Heart left ventricle (tissue), 13 donors: ENCODE results near the gene SH3YL1.

Source experiments
- CTCF ChIP-seq, 12 donors: fragments of 200-600 bp; sonication (generic) in 4 of 12; IDR thresholded peaks; one replicate each; pipeline versions ENCODE4 v1.5.0 to v1.8.0; 2018 to 2022; ENCODE audit warnings: antibody characterized with exemption in 12 of 12, mild to moderate bottlenecking in 5 of 12
- POLR2A ChIP-seq, 2 donors: fragments of 450-650 bp; IDR thresholded peaks; one replicate each; pipeline ENCODE4 v1.6.1; 2017; ENCODE audit warnings: antibody characterized with exemption in 2 of 2, mild to moderate bottlenecking in 2 of 2, moderate library complexity in 2 of 2
- donor health status: ischemic (EF 13 %, LVEDD 7.1; RV severe dilation, severe dysfunction).
- donor health status: DM: no; HTN: yes; CAD: no.
- donor health status: DM: no; HTN: no; CAD: no.
- donor health status: ischemic (EF 25% LVEDD 6.9; RV normal size, moderate dysfunction).
- donor health status: ischemic (EF 25% LVEDD 5.7; RV mildly dilated, moderate dysfunction).
- donor health status: ischemic (EF 35%, LVEDD 5.7; RV mildly dilated, moderate dysfunction).
- donor health status: nonischemic (EF 11% LVEDD 7.7; RV severe dilation, severe dysfunction).
- donor health status: DM: yes; HTN: yes; CAD: no.
- donor health status: PGD.
- donor health status: ischemic (EF 29% LVEDD 5.4; RV normal size, mild dysfunction).
- donor health status: nonischemic (EF 23%, LVEDD 6.1; RV moderate dilation, normal function).

- TF ChIP-seq POLR2A (IDR thresholded peaks at IDR 0.05) (no peak), CTCF (IDR thresholded peaks at IDR 0.05) (no peak)
Measured at GRCh38 chr2:268323-268722, 4.5 kb upstream of the SH3YL1 start.
